Loucy (cell line): ENCODE data around the gene LRRC41.
"Not testable (repeated sequence)": the region's sequence is repeated elsewhere in the genome, so short reads cannot be mapped to it uniquely, and the experiment has no call there.

Experiments
- CTCF ChIP-seq: fragments of 200-600 bp; sonication (generic); conservative IDR thresholded peaks from 2 replicates; pipeline ENCODE4 v1.5.1; 2014; ENCODE audit warnings: mild to moderate bottlenecking, antibody characterized with exemption, low read length
- EZH2phosphoT487 ChIP-seq: fragments of 200-600 bp; IDR thresholded peaks from 2 replicates; pipeline ENCODE4 v1.6.1; 2018; ENCODE audit warnings: antibody characterized with exemption, mild to moderate bottlenecking, moderate library complexity, borderline replicate concordance

- TF ChIP-seq CTCF, EZH2phosphoT487: not testable (repeated sequence)
Measured at GRCh38 chr1:46322191-46322590, 18.8 kb upstream of the LRRC41 start.
